ENCODE results near the gene GPANK1. TPM values are rescaled to one million over a fixed set of nuclear protein-coding genes. Genes with fewer than 3 reads are reported as not detected.

GPANK1 gene
- total RNA-seq, 1 experiment from 2014 or later: 32.2 TPM

- Mint-ChIP-seq H3K27me3 (ENCODE audit: unreplicated experiment) (peaks cover 43% of the 10 kb centered on the region), H3K36me3 (ENCODE audit: insufficient read depth, unreplicated experiment) (peaks cover 10% of the 10 kb centered on the region), H3K9me3 (ENCODE audit: low read depth, unreplicated experiment) (no peaks in the 10 kb centered on the region), H3K4me1 (ENCODE audit: low read depth, unreplicated experiment) (no peaks in the 10 kb centered on the region), H3K4me3 (ENCODE audit: low read depth, unreplicated experiment) (no peak overlapping the region), H3K27ac (ENCODE audit: unreplicated experiment) (no peak overlapping the region)
- TF ChIP-seq, protein P1, sequence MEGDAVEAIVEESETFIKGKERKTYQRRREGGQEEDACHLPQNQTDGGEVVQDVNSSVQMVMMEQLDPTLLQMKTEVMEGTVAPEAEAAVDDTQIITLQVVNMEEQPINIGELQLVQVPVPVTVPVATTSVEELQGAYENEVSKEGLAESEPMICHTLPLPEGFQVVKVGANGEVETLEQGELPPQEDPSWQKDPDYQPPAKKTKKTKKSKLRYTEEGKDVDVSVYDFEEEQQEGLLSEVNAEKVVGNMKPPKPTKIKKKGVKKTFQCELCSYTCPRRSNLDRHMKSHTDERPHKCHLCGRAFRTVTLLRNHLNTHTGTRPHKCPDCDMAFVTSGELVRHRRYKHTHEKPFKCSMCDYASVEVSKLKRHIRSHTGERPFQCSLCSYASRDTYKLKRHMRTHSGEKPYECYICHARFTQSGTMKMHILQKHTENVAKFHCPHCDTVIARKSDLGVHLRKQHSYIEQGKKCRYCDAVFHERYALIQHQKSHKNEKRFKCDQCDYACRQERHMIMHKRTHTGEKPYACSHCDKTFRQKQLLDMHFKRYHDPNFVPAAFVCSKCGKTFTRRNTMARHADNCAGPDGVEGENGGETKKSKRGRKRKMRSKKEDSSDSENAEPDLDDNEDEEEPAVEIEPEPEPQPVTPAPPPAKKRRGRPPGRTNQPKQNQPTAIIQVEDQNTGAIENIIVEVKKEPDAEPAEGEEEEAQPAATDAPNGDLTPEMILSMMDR (IDR thresholded peaks at IDR 0.05; ENCODE audit: unreplicated experiment): no peak
- no peak for DNase-seq
- CTCF ChIA-PET: no interaction called here
- BruUV-seq (replicated peaks): no TSS peak
- intact Hi-C loops (cut with micrococcal nuclease; ENCODE audit: unreplicated experiment): no loop called here
These were observed 49.0 kb downstream of the GPANK1 start for GRCh38 chr6:31615748-31616147.

DNA sequence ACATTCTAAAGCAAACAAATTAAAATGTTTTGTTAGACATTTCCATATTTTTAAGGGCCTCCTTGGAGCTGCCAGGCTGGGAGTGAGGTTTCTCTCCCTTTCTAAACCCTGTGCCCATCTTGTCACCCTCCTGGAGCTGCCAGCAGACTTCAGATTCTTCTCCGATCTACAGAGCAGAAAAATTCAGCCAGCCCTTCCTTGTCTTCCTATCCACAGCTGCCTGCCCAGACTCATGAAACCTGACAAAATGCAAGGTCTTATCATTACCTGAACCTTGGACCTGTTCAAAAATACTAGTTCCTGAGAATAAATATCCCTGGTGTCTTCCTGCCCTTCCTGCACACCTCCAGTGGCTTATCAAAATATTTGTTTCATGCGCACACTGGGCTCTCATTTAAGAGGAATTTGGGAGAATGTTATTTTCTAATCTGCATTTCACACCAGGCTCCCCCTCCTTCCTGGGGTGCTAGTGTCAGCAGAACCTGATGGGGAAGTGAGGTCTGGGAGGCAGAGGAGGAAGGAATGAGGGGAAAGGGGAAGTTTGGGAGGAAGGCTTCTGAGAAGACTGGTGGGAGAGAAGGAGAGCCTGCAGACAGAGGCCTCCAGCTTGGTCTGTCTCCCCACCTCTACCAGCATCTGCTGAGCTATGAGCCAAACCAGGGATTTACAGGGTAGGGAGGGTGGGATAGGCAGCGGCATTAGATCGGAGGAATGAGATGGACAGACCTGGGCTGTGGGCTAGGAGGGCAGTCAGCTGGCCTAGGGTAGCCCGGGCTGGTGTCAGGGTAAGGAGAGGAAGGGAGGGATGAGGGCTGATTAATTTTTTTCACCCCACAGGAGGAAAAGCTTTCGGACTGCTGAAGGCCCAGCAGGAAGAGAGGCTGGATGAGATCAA lies 49.9 kb downstream of the GPANK1 start, which contains the start of gene AIF1:
AIF1 (plus strand) TSS at position 551 of the 895 bp plus-strand sequence; CDS start at position 647, 96 bp downstream.
- Mint-ChIP-seq H3K36me3 (ENCODE audit: insufficient read depth, unreplicated experiment) (peaks cover 2% of the 10 kb centered on the region), H3K9me3 (ENCODE audit: low read depth, unreplicated experiment) (no peaks in the 10 kb centered on the region), H3K4me1 (ENCODE audit: low read depth, unreplicated experiment) (no peaks in the 10 kb centered on the region), H3K27me3 (ENCODE audit: unreplicated experiment) (peaks cover 51% of the 10 kb centered on the region), H3K4me3 (ENCODE audit: low read depth, unreplicated experiment) (no peak within 1 kb of the TSS), H3K27ac (ENCODE audit: unreplicated experiment) (no peak within 1 kb of the TSS)
- TF ChIP-seq, protein P1 (IDR thresholded peaks at IDR 0.05; ENCODE audit: unreplicated experiment): no peak
- DNase-seq: no peak
- intact Hi-C loops (cut with micrococcal nuclease; ENCODE audit: unreplicated experiment): no loop called here
- BruUV-seq (replicated peaks): no TSS peak
- CTCF ChIA-PET: interaction anchor here (1.1 kb wide), 1 partner anchor 16 kb away, joined by 4 read pairs; no protein-coding TSS in a partner anchor

DNA sequence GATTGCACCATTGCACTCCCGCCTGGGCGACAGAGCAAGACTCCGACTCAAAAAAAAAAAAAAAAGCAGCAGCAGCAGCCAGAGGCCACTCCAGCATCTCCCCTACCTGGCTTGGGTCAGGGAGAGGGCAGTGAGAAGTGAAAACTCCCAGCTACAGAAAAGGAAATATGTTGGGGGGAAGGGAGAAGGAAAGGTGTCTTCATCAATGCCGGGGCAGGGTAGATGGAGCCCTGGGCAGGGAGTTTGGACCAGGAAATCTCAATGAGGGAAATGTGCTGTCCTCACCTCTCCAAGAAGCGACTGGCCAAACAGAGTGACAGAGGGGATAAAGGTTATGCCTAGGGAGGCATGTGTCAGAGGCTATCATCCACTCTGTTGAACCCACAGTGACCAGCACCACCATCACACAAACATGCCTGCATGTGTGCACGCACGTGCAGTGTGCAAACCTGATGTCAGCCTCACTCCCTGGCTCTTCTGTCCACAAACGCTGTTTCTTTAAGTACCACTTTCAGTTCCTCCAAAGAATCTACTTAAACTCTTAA lies 50.6 kb downstream of the GPANK1 start:
- peaks cover 53% of the 10 kb centered on the region for H3K27me3 Mint-ChIP-seq (ENCODE audit: unreplicated experiment)

More for the DNA sequence above, 50.6 kb downstream of the GPANK1 start:
- no peaks in the 10 kb centered on the region for H3K9me3 Mint-ChIP-seq (ENCODE audit: low read depth, unreplicated experiment)
- intact Hi-C loops (cut with micrococcal nuclease; ENCODE audit: unreplicated experiment): no loop called here
- DNase-seq: no peak
- CTCF ChIA-PET: interaction anchor here (1.1 kb wide), 1 partner anchor 16 kb away, joined by 4 read pairs; no protein-coding TSS in a partner anchor
- H3K4me3 Mint-ChIP-seq (ENCODE audit: low read depth, unreplicated experiment): no peak overlapping the region
- H3K4me1 Mint-ChIP-seq (ENCODE audit: low read depth, unreplicated experiment): no peaks in the 10 kb centered on the region
- H3K27ac Mint-ChIP-seq (ENCODE audit: unreplicated experiment): no peak overlapping the region
- no TSS peak for BruUV-seq (replicated peaks)
- H3K36me3 Mint-ChIP-seq (ENCODE audit: insufficient read depth, unreplicated experiment): no peaks in the 10 kb centered on the region
- TF ChIP-seq, protein P1 (IDR thresholded peaks at IDR 0.05; ENCODE audit: unreplicated experiment): no peak

Small RNA genes within 50 kb of the gene (microRNA-seq; reads per million reads assigned to microRNA genes)
- gene MIR4646 (5.3 reads per million, percentile 16 among the genes with 10 or more reads in this experiment), gene MIR6832 (4.2 reads per million, percentile 9 among the genes with 10 or more reads in this experiment)

Other genes with a start within 250 kb of the GPANK1 start
- 59.3 and 64.3 TPM in 2 replicates for gene MICB, start 166.9 kb downstream of the GPANK1 start, total RNA-seq (2022)
- gene MCCD1, start 136.0 kb downstream of the GPANK1 start, total RNA-seq (2022): not detected in 2 replicates
- 631 and 646 TPM in 2 replicates for gene DDX39B, start 123.0 kb downstream of the GPANK1 start, total RNA-seq (2022)
- 1.0 and 1.5 TPM in 2 replicates for gene ATP6V1G2, start 118.4 kb downstream of the GPANK1 start, total RNA-seq (2022)
- gene NFKBIL1, start 117.4 kb downstream of the GPANK1 start, total RNA-seq (2022): 33.5 and 34.0 TPM in 2 replicates
- not detected in 2 replicates for gene LTA, start 92.7 kb downstream of the GPANK1 start, total RNA-seq (2022)
- 0.22 and 0.68 TPM in 2 replicates for gene TNF, start 89.4 kb downstream of the GPANK1 start, total RNA-seq (2022)
- 0.44 and 1.4 TPM in 2 replicates for gene LTB, start 82.6 kb downstream of the GPANK1 start, total RNA-seq (2022)
- 0.94 TPM in 1 of 2 replicates, not detected in the other for gene LST1, start 78.7 kb downstream of the GPANK1 start, total RNA-seq (2022)
- gene NCR3, start 72.0 kb downstream of the GPANK1 start, total RNA-seq (2022): not detected in 2 replicates
- not detected in 2 replicates for gene AIF1, start 49.8 kb downstream of the GPANK1 start, total RNA-seq (2022)
- 473 and 509 TPM in 2 replicates for gene PRRC2A, start 44.3 kb downstream of the GPANK1 start, total RNA-seq (2022)
- gene BAG6, start 12.3 kb downstream of the GPANK1 start, total RNA-seq (2022): 617 and 663 TPM in 2 replicates
- 2.6 and 3.6 TPM in 2 replicates for gene APOM, start 9.1 kb downstream of the GPANK1 start, total RNA-seq (2022)
- 40.3 and 42.9 TPM in 2 replicates for gene C6orf47, start 4.2 kb downstream of the GPANK1 start, total RNA-seq (2022)
- gene CSNK2B, start 1.1 kb upstream of the GPANK1 start, total RNA-seq (2022): 337 and 357 TPM in 2 replicates
- 44.6 and 45.1 TPM in 2 replicates for gene LY6G5B, start 5.0 kb upstream of the GPANK1 start, total RNA-seq (2022)
- gene LY6G5C, start 16.1 kb upstream of the GPANK1 start, total RNA-seq (2022): 4.9 and 5.4 TPM in 2 replicates
- 89.9 and 99.1 TPM in 2 replicates for gene ABHD16A, start 38.3 kb upstream of the GPANK1 start, total RNA-seq (2022)
- not detected in 2 replicates for gene LY6G6F, start 41.9 kb upstream of the GPANK1 start, total RNA-seq (2022)
- not detected in 2 replicates for gene LY6G6D, start 50.4 kb upstream of the GPANK1 start, total RNA-seq (2022)
- gene LY6G6C, start 56.7 kb upstream of the GPANK1 start, total RNA-seq (2022): 1.0 TPM in 1 of 2 replicates, not detected in the other
- not detected in 2 replicates for gene MPIG6B, start 58.4 kb upstream of the GPANK1 start, total RNA-seq (2022)
- 81.4 and 89.6 TPM in 2 replicates for gene DDAH2, start 64.3 kb upstream of the GPANK1 start, total RNA-seq (2022)
- 943 and 1,109 TPM in 2 replicates for gene CLIC1, start 71.5 kb upstream of the GPANK1 start, total RNA-seq (2022)
- gene MSH5, start 75.0 kb upstream of the GPANK1 start, total RNA-seq (2022): 156 and 176 TPM in 2 replicates
- 26.6 and 30.3 TPM in 2 replicates for gene SAPCD1, start 97.7 kb upstream of the GPANK1 start, total RNA-seq (2022)
- 22.1 and 37.6 TPM in 2 replicates for gene VWA7, start 112.3 kb upstream of the GPANK1 start, total RNA-seq (2022)
- gene VARS1, start 130.8 kb upstream of the GPANK1 start, total RNA-seq (2022): 316 and 331 TPM in 2 replicates
- gene LSM2, start 142.0 kb upstream of the GPANK1 start, total RNA-seq (2022): 126 and 144 TPM in 2 replicates
- gene HSPA1L, start 150.3 kb upstream of the GPANK1 start, total RNA-seq (2022): 4.2 and 4.3 TPM in 2 replicates
- gene HSPA1A, start 150.5 kb upstream of the GPANK1 start, total RNA-seq (2022): 1,238 and 1,263 TPM in 2 replicates
- gene HSPA1B, start 162.7 kb upstream of the GPANK1 start, total RNA-seq (2022): 687 and 705 TPM in 2 replicates
- 133 and 159 TPM in 2 replicates for gene NEU1, start 197.8 kb upstream of the GPANK1 start, total RNA-seq (2022)
- 185 and 238 TPM in 2 replicates for gene SLC44A4, start 214.0 kb upstream of the GPANK1 start, total RNA-seq (2022)
- gene EHMT2, start 232.7 kb upstream of the GPANK1 start, total RNA-seq (2022): 131 and 138 TPM in 2 replicates
- gene ZBTB12, start 237.1 kb upstream of the GPANK1 start, total RNA-seq (2022): 22.6 and 28.1 TPM in 2 replicates